OCI-LY1 (cell line): ENCODE measurements around the gene MYO5B.

Source experiments
- EZH2 ChIP-seq: fragments of 200-600 bp; sonication (generic), shearing (Covaris generic); IDR thresholded peaks from 2 replicates; pipeline ENCODE4 v1.8.0; 2017; ENCODE audit warnings: borderline replicate concordance, mixed run types, mild to moderate bottlenecking, antibody characterized with exemption, low read length, moderate library complexity, mixed read lengths
- TF ChIP-seq, protein P1 (sequence below): fragments of 200-600 bp; sonication (generic), shearing (Covaris generic); IDR thresholded peaks from 2 replicates; pipeline ENCODE4 v1.5.1; 2017; ENCODE audit warnings: mild to moderate bottlenecking, antibody characterized with exemption, low read length, moderate library complexity, mixed read lengths

DNA sequence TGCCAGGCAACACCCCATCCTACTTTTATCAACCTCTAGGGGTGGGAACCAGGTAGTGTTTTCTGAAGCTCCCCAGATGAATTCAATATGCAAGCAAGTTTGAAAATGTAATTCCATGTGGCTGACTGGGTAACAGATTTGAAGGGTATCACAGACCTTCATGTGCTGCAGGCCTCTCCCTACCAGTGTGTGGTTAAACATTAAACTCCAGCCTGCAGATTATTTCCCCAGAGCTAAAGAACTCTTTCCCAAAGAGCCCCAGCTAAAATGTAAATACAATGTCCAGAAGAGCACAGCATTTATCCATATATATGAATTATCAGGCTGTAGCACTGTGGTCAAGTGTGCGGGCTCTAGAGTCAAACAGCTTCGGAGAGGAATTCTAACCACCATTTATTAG, 134.1 kb downstream of the MYO5B start:
- no peak for TF ChIP-seq EZH2
- TF ChIP-seq, protein P1, sequence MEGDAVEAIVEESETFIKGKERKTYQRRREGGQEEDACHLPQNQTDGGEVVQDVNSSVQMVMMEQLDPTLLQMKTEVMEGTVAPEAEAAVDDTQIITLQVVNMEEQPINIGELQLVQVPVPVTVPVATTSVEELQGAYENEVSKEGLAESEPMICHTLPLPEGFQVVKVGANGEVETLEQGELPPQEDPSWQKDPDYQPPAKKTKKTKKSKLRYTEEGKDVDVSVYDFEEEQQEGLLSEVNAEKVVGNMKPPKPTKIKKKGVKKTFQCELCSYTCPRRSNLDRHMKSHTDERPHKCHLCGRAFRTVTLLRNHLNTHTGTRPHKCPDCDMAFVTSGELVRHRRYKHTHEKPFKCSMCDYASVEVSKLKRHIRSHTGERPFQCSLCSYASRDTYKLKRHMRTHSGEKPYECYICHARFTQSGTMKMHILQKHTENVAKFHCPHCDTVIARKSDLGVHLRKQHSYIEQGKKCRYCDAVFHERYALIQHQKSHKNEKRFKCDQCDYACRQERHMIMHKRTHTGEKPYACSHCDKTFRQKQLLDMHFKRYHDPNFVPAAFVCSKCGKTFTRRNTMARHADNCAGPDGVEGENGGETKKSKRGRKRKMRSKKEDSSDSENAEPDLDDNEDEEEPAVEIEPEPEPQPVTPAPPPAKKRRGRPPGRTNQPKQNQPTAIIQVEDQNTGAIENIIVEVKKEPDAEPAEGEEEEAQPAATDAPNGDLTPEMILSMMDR = no peak
